Thyroid gland (tissue), 4 donors: ENCODE measurements around the gene VAV3. TPM values are rescaled to one million over a fixed set of nuclear protein-coding genes. Genes with fewer than 3 reads are reported as not detected.
A peak's percentile ranks its signal among the peaks of the same experiment; 100 is the strongest.

Source experiments
- DNase-seq, 2 donors: peaks; one replicate each; pipeline ENCODE4 v3.0.0-alpha.2; 2019
- H3K27ac ChIP-seq, 3 donors: fragments of 200-600 bp; sonication (generic); 1 replicate in 2 of 3; 2 replicates in 1 of 3; pipeline ENCODE4 v1.5.1; 2016 to 2019; ENCODE audit warnings: mild to moderate bottlenecking in 1 of 3, moderate library complexity in 1 of 3
- H3K27me3 ChIP-seq: fragments of 200-600 bp; sonication (generic); one replicate; pipeline ENCODE4 v1.5.1; 2019
- H3K36me3 ChIP-seq, 2 donors: fragments of 200-600 bp; sonication (generic); one replicate each; pipeline ENCODE4 v1.5.1; 2016 to 2019
- H3K4me1 ChIP-seq, 2 donors: fragments of 200-600 bp; sonication (generic); one replicate each; pipeline ENCODE4 v1.5.1; 2017 to 2019
- H3K4me3 ChIP-seq, 3 donors: fragments of 200-600 bp; sonication (generic); replicated peaks in 1 of 3; 1 replicate in 2 of 3; 2 replicates in 1 of 3; pipeline ENCODE4 v1.5.1; 2016; ENCODE audit warnings: mild to moderate bottlenecking in 1 of 3
- H3K9me3 ChIP-seq: fragments of 200-600 bp; sonication (generic); one replicate; pipeline ENCODE4 v1.5.1; 2017
- CTCF ChIP-seq, 6 experiments: fragments of 200-600 bp in 3 of 6; fragments of 450-650 bp in 3 of 6; sonication (generic) in 3 of 6; IDR thresholded peaks; one replicate each; pipeline ENCODE4 v1.5.1; 2016 to 2019; ENCODE audit warnings: antibody characterized with exemption in 6 of 6, mild to moderate bottlenecking in 2 of 6, inconsistent platforms in 1 of 6, moderate library complexity in 1 of 6
- POLR2A ChIP-seq, 2 donors: fragments of 450-650 bp; IDR thresholded peaks; one replicate each; pipeline ENCODE4 v1.6.1; 2017; ENCODE audit warnings: antibody characterized with exemption in 2 of 2, mild to moderate bottlenecking in 2 of 2, moderate library complexity in 1 of 2
- WGBS, 2 donors: methylation state at CpG; one replicate each; pipeline ENCODE4 v1.1.5; 2017; 5-methylcytosine and 5-hydroxymethylcytosine counted together
- intact Hi-C: fragments of 100-400 bp; cut with DNase I; formaldehyde crosslinking; loops from one replicate; pipeline ENCODE4 v1.15.1; 2023
- total RNA-seq, 4 donors: library from RNA; depleted of rRNA; stranded (reverse); fragments of >200 nt; gene quantifications; one replicate each; pipeline ENCODE4 v1.2.3, GENCODE V29; 2016

Gene VAV3
- total RNA-seq, 4 donors from 2014 or later, result 14.8 to 22.8 (median 18.8) TPM

GRCh38 chr1:107664982-107665925, 299.7 kb downstream of the VAV3 start:
- H3K9me3 ChIP-seq, result no peaks in the 10 kb centered on the region
- intact Hi-C loops, result no loop called here
- WGBS, 2 donors, result 58 to 68% methylated on average over 5 of the region's 5 CpGs

GRCh38 chr1:107662971-107663370, 302.0 kb downstream of the VAV3 start:
- no peaks in the 10 kb centered on the region for H3K9me3 ChIP-seq
- 88% methylated on average over 2 of the region's 2 CpGs for whole genome bisulfite sequencing, 2 donors
- H3K27ac ChIP-seq, result no peak overlapping the region
- no peaks in the 10 kb centered on the region for H3K36me3 ChIP-seq
- H3K4me3 ChIP-seq, result no peak overlapping the region
- DNase-seq, result no peak
- intact Hi-C loops, result no loop called here
- peaks cover 10 to 11% of the 10 kb centered on the region in 2 donors for H3K4me1 ChIP-seq
- no peaks in the 10 kb centered on the region for H3K27me3 ChIP-seq
- TF ChIP-seq CTCF (IDR thresholded peaks at IDR 0.05) (no peak), POLR2A (IDR thresholded peaks at IDR 0.05) (no peak)

More at GRCh38 chr1:107664982-107665925, 299.7 kb downstream of the VAV3 start:
- peaks cover 12 to 17% of the 10 kb centered on the region in 2 donors for H3K4me1 ChIP-seq
- no peak overlapping the region for H3K27ac ChIP-seq
- peak; percentile 8 to 34 for DNase-seq
- no peaks in the 10 kb centered on the region for H3K27me3 ChIP-seq
- no peak overlapping the region for H3K4me3 ChIP-seq
- TF ChIP-seq CTCF (IDR thresholded peaks at IDR 0.05) (no peak), POLR2A (IDR thresholded peaks at IDR 0.05) (no peak)
- no peaks in the 10 kb centered on the region for H3K36me3 ChIP-seq

GRCh38 chr1:107661158-107661557, 303.8 kb downstream of the VAV3 start:
- DNase-seq, result no peak
- intact Hi-C loops, result no loop called here
- 80 to 81% methylated on average over 7 of the region's 7 CpGs for WGBS, 2 donors

DNA sequence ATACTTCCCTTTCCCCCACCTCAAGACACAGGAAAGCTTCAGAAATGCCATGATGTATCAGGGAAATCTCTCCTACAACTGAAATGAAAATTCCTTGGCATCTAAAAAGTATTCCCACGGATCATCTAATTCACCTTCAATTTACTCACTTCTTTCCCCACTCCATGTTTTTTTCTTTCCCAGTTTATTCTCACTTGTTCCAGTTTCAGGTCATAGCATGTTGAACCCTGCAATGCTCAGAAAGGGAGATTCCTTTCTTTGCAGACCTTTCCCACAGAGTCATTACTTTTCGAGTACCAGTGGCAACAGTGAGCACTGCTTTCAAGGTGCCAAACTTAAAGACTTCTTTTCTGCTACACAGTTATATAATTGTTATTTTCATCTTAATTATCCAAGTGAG, 305.0 kb downstream of the VAV3 start:
- no peaks in the 10 kb centered on the region for H3K4me1 ChIP-seq
- H3K4me3 ChIP-seq, result no peak overlapping the region
- H3K9me3 ChIP-seq, result no peaks in the 10 kb centered on the region
- H3K27me3 ChIP-seq, result no peaks in the 10 kb centered on the region
- WGBS, 2 donors, result 94 to 96% methylated on average over 2 of the region's 2 CpGs
- TF ChIP-seq CTCF (IDR thresholded peaks at IDR 0.05) (no peak), POLR2A (IDR thresholded peaks at IDR 0.05) (no peak)
- no peak for DNase-seq
- intact Hi-C loops, result no loop called here
- H3K27ac ChIP-seq, result no peak overlapping the region
- no peaks in the 10 kb centered on the region for H3K36me3 ChIP-seq

More at GRCh38 chr1:107661158-107661557, 303.8 kb downstream of the VAV3 start:
- H3K9me3 ChIP-seq, result no peaks in the 10 kb centered on the region
- H3K27me3 ChIP-seq, result no peaks in the 10 kb centered on the region
- no peak overlapping the region for H3K4me3 ChIP-seq
- peaks cover 8 to 11% of the 10 kb centered on the region in 2 donors for H3K4me1 ChIP-seq
- H3K36me3 ChIP-seq, result no peaks in the 10 kb centered on the region
- H3K27ac ChIP-seq, result no peak overlapping the region
- TF ChIP-seq CTCF (IDR thresholded peaks at IDR 0.05) (no peak), POLR2A (IDR thresholded peaks at IDR 0.05) (no peak)

DNA sequence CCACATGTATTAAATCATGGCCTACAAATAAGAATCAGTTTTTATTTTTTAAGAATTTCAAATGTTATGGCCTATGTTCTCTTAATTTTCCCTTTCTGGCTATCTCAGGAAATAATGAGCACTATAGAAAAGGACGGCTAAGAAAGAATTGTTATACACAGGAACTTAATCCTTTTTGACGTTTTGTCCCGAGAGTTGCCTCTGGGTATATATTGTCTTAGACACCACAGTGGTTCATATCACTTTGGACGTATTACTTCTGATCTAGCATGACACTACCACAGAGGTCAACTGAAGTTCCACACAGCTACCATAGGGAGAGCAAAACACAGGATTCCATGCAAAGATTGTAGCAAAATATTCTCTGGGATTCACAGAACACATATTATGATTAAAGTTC, 307.6 kb downstream of the VAV3 start:
- 89 to 91% methylated on average over 4 of the region's 4 CpGs for whole genome bisulfite sequencing, 2 donors
- TF ChIP-seq CTCF (IDR thresholded peaks at IDR 0.05) (no peak), POLR2A (IDR thresholded peaks at IDR 0.05) (no peak)
- Histone ChIP-seq H3K36me3 (no peaks in the 10 kb centered on the region), H3K27me3 (no peaks in the 10 kb centered on the region), H3K9me3 (no peaks in the 10 kb centered on the region), H3K4me3 (no peak overlapping the region), H3K27ac (no peak overlapping the region), H3K4me1 (no peaks in the 10 kb centered on the region)
- intact Hi-C loops, result no loop called here
- DNase-seq, result no peak
